NT2/D1 (cell line): ENCODE measurements around the gene FOXC1.

Experiments
- YY1 ChIP-seq: IDR thresholded peaks from 2 replicates; pipeline ENCODE4 v1.6.1; 2011; ENCODE audit not compliant: insufficient read length, insufficient read depth
- ZNF274 ChIP-seq: IDR thresholded peaks from 2 replicates; pipeline ENCODE4 v1.6.1; 2011; ENCODE audit warnings: mild to moderate bottlenecking, low read depth, low read length

- TF ChIP-seq ZNF274 (no peak), YY1 (no peak)
Measured at GRCh38 chr6:1562171-1562955, 47.4 kb upstream of the FOXC1 start.
